Ramos (cell line): ENCODE measurements around the gene CAMK1D.

Source experiments
- in situ Hi-C: fragments of 300-500 bp; cut with MboI; formaldehyde crosslinking; loops from one replicate; pipeline ENCODE4 v1.14.3; 2022; ENCODE audit warnings: low sequenced_read_pairs; ENCODE audit not compliant: unreplicated experiment

Gene CAMK1D

DNA sequence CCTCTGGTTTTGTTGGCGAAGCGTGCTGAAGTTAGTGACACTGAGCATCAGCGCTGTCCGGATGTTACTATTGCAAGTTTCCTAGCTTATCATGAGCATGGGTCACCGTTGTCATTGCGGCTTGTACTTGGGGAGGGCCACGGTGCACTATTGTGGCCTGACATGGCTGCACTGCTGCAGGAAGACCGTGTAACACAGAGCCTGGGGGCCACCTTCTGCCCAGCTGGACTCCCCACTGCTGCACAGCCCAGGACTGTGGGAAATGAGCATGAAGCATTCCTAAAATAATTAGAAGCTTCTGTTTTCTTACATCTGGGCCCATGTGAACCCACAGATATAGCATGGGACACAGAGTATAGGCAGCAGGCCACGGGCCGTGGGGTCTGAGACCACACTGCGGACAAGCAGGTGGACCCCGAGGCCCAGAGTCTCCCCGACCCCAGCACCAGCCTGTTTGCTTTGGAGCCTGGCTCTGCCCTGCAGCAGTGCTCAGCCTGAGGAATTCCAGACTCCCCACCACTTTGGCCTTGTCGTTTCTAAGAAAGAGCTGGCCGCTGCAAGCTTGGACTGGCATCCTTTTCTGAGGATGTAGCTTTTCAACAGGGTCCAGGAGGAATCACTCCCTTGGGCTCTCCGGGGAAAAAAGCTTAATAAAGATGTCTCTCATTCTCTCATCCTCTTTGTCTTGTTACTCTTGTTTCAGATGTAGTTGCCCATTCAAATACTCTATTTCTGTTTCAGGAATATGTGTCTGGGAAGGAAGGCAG lies 473.0 kb downstream of the CAMK1D start:
- in situ Hi-C loops: no loop called here

DNA sequence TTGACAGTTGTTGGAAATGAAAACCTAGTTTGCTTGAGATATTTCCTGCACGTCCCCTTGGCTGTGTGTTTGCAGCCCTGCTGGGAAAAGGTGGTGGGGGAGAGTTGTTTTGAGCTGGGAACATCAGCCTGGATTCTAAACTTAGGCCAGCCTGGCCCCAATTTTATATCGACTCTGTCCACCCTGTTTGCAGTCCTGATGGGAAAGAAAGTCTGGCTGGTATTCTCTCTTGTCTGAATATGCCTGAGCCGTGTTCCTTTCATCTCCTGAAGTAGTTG lies 473.5 kb downstream of the CAMK1D start:
- in situ Hi-C loops: no loop called here

DNA sequence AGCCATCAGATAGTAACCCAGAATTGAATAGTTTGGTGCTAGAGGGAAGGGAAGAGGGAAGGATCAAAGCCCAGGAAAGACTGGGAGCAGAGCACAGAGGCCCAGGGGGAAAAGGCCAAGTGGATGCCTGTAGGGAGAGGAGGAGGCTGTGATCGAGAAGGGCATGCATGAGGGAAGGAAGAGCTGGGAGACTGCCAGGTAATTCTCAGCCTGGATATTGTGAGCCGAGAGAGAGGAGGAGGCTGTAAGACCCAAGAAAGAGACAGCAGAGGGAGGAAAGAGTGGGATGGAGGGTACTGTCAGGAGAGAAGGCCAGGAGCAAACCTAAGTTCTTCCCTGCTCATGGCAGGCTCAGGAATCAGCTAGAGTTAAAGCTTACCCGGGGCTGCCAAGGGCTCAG lies 474.0 kb downstream of the CAMK1D start:
- in situ Hi-C loops: no loop called here

DNA sequence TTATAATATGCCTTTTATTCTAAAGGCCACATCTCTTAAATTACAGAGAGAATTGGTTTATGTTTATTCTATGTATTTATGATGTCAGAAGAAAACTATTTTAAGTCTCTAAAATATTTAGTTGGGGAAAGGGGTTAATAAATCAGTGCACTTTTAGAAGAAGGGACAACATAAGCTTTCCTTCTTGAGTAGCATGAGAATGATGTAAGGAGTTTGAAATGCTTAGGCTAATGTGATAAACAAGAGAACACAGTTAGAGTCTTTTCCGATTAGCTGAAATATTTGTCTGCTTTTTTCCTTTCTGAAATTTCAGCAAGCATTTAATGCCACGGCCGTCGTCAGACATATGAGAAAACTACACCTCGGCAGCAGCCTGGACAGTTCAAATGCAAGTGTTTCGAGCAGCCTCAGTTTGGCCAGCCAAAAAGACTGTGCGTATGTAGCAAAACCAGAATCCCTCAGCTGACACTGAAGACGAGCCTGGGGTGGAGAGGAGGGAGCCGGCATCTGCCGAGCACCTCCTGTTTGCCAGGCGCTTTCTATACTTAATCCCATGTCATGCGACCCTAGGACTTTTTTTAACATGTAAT lies 476.0 kb downstream of the CAMK1D start:
- in situ Hi-C loops: no loop called here

DNA sequence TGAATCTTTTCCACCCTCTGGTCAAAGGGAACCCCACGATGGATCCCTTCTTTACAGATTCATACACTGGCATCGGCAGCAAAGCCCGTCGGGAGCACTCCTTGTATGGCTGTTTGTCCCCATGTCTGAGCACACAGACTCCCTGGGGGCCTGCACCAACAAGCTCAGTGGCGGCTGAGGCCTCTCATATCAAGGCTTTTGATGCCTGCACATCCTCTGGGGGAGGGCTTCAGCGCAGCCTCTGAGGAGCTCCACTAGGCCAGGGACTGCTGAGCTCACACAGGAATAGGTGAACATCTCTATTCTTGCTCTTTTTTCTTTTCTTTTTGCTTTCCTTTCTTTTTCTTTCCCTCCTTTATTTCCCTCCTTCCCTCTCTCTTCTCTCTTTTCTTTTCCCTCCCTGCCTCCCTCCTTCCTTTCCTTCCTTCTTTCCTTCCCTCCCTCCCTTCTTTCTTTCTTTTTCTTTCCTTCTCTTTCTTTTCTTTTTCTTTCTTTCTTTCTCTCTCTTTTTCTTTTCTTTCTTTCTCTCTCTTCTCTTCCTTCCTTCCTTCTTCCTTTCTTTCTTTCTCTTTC lies 477.5 kb downstream of the CAMK1D start:
- in situ Hi-C loops: no loop called here

DNA sequence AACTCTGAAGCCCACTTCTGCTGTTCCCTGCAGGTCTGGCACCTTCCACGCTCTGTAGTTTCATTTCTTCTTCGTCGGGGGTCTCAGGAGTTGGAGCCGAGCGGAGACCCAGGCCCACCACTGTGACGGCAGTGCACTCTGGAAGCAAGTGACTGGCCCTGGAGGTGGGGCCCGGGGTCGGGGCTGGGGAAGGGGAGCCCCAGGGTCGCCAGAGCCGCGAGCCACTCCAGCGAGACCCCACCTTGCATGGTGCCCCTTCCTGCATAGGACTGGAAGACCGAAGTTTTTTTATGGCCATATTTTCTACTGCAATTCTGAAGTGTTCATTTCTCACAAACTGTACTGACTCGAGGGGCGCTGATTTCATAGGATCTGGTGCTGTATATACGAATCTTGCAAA lies 479.4 kb downstream of the CAMK1D start:
- in situ Hi-C loops: no loop called here

DNA sequence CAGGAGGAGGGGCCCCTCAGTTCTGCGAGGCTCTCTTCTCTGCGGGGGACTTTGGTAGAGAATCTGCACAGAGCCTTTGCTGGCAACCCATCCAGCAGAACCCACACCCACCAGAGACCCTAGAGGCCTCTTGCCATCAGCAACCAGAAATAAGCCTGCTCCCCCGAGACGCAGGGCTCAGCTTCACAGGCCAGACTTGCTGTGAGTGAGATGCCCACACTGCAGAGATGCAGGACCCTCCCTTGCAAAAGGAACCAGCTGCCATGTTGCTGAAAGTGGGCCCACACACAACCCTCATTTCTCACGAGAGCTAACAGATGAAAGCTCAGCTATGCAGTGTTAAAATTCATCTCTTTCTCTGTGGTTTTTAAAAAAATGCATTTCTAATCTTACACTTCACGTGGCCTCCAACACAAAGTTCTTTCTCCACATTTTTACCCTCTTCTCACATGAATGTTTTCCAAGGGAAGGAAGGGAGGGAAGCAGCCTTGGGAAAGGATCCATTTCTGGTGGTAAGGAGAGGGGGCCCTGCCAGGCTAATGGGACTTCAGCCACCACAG lies 480.6 kb downstream of the CAMK1D start:
- in situ Hi-C loops: no loop called here

DNA sequence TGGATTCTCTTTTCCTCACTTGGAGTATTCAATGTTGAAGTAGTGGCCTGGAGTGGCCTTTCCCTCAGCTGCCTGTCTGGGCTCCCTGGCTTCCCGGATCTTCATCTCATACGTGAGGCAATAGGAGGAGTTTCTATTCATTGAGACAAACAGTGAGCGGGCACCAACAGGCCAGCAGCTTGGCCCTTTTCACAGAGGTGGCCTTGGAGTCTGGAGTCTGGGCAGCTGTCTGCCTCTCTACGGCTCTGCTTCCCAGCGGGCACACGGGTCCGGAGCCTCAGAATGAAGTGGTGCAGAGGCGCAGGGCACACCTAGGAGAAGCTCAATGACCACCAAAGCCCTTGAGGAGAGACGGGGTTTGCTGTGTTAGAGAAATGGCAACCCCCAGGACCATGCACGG lies 482.7 kb downstream of the CAMK1D start:
- in situ Hi-C loops: no loop called here

DNA sequence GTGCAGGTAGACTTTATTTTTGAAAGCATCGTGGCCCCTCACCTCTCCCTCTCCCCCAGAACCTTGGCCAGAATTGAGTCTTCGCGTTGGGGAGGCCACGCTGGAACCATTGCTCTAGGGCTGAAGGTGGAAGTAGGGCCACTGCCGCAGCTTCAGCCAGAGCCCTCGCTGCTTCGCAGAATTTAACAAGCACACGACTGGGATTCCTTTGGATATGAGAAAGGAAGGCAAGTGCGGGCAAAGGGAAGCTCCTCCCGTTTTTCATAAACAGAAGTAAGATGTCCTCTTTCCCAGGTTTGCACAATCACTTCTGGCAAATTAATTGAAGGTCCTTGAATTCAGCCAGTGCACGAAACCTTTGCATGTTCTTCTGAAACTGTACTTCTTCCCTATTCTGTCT lies 484.1 kb downstream of the CAMK1D start:
- in situ Hi-C loops: no loop called here

DNA sequence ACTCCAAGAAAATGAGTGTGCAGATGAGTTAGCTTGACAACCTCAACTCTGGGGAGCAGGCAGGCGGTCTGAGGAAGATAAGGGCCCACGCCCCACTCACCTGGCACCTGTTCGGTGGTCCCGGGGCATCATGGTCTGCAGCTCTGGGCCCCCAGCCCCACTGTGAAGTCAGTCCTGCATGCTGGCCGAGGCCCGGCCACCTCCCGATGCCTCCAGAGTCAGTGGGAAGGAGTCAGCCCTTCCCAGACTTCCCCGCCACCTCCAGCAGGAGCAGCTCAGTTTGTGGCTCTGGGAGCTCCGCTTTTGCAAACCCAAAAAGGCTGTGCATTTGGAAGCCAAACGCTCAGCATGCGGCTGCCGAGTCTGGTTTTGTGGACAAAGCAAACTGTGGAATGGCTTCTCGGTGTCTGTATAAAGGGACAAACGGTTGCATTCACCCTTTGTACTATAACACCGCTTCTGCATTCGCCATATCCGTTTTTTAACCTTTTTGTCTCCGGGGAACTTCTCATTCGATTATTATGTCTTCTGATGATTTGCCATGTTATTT lies 484.8 kb downstream of the CAMK1D start:
- in situ Hi-C loops: no loop called here

DNA sequence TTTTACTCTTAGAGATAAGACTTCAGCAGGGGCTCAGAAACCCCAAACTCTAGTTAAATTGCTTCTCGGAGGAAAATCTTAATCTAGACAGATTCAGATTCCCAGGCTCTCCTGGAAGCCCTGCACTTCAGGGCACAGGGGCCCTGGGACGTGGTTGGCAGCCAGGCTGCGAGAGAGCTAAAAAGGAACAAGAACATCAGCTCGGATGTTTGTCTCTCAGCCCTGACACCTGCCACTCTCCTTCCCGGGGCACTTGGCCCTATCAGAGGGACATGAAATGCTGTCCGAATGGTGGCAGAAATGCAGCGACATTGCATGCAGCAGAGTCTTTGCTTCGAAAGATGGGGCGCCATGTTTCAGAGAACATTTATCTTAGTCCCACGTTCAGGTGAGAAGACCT lies 485.4 kb downstream of the CAMK1D start:
- in situ Hi-C loops: no loop called here

DNA sequence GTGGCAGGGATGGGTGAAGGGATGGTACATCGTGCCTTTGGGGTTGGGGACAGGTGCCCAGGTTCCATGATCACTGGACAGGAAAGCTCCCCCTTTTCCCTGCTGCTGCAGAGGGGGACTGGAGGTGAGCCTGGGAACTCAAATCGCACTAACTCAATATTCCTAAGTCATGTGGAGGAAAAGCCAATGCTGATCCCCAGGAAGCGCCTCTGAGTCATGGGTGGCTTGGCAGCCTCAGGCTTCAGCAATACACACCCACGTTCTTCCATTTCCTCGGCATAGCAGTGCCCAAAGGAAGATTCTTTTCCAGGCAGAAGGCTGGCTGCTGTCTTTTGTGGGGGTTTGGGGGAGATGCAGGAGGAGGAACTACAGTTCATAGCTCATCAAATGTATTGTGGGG lies 486.4 kb downstream of the CAMK1D start:
- in situ Hi-C loops: no loop called here

DNA sequence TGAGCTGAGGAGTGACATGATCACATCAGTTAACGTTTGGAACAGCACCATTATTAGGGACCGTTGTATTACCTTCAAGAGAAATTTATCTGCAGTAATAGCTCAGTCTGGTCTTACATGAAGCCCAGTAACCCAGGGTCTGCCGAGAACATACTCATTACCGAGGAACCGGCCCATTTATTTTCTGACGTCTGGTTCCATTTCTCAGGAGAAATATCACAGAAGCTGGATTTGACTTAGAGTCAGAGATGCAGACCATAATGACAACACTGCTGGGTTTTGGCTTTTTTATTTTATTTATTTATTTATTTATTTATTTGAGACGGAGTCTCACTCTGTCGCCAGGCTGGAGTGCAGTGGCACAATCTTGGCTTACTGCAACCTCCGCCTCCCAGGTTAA lies 489.0 kb downstream of the CAMK1D start:
- in situ Hi-C loops: no loop called here

DNA sequence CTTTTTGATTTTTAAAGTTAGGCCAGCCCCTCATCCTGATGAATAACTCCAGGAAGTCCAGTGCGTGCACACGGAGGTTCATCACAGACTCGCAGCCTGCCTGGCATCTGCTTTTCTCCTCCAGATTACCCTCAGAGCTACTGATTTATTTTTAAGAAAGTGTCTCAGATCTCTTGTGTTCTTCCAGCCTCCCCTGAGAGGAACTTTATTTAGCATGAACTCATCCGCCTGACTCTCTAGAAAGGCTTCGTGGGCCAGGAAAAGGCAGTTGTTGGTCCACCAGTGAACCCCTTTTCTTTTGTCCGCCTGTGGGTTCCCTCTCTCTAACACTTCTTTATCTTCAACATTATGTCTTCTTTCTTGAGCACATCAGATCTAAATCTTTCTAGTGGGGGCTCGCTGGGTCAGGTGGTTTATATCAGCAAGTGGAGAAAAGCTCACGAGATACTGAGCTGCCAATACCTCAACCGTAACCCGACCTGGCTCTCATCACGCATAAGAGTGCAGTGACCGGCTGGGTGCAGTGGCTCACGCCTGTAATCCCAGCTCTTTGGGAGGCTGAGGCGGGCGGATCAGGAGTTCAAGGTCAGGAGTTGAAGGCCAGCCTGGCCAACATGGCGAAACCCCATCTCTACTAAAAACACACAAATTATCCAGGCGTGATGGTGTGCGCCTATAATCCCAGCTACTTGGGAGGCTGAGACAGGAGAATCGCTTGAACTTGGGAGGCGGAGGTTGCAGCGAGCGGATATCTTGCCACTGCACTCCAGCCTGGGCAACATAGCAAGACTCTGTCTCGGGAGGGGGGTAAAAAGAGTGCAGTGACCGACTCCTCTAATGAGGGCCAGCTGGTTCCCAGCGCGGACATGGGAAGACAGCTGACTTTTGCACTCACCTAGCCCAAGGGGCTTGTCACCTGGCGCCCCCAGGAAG lies 489.9 kb downstream of the CAMK1D start:
- in situ Hi-C loops: no loop called here

DNA sequence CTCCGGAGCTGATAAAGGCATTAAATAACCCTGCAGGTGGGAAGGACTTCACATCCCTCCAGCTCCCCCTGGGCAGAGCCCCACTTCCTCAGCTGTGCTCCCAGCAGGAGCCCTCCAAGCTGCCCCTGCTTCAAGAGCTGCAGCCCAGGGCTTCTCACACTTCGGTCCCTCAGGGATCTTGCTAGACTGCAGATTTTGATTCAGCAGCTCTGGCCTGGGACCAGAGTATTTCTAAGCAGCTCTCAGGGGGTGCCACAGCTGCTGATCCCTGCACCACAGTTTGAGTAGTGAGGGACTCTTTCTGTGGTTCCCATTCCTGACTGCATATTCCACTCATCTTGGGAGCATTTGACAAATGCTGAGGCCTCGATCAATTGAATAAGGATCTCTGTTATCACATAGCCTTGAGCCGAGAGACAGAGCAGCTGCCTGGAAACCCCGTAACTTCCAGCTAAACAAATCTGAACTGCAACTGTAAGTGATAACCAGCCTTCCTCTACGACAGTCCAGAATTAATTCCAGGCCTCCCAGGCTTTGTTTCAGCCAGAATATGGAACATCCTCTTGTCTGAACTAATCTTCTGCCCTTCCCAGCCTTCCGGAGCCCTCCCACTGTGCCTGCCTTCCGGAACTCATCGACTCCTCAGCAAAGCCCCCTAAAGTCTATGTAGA lies 490.7 kb downstream of the CAMK1D start:
- in situ Hi-C loops: no loop called here

DNA sequence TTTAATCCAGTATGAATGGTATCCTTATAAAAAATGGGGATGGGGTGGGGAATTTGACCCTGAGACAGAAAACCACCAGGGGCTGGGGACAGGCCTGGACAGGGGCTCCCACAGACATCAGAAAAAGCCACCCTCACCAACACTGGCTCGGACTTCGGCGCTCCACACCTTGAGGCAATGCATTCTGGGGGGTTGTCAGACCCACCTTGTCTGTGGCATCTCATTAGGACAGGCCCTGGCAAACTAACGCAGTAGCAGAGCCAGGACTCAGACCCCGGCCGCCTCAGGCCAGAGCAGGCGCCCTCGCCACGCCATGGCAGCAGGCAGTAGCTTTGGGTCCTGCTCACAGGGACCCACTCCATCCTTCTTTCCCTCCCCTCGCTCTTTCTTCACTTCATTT lies 492.1 kb downstream of the CAMK1D start:
- in situ Hi-C loops: no loop called here

DNA sequence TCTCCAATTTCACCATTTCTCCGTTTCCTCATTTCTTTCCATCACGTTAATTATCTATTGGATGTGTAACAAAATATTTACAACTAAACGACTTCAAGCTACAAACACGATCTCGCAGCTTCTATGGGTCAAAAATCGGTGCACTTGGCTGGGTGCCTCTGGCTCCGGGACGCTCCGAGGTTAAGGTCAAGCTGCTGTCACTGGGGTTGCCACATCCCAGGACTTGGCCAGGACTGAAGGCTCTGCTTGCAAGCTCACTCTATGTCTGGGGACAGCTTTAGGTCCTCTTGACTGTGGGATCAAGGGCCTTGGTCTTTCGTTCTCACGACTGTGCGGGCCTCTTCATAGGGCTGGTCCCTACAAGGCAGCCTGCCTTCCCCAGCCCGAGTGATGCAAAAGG lies 492.5 kb downstream of the CAMK1D start:
- in situ Hi-C loops: no loop called here

DNA sequence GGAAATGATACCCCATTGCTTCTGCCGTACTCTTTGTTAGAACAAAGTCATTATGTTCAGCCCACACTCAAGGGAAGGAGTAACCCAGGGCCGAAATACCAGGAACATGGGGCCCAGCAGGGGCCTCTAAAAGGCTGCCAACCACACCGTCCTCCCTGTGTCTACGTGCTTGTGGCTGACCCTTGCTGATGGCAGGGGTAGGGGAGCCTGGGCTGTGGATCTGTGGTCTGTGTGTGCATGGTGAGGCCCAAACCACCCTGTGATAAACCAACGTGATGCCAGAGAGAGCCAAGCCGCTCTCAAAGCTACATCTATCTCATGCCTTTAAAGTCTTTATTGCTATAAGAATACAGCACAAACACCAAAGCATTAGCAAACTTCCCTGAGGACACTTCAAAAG lies 493.0 kb downstream of the CAMK1D start:
- in situ Hi-C loops: no loop called here

DNA sequence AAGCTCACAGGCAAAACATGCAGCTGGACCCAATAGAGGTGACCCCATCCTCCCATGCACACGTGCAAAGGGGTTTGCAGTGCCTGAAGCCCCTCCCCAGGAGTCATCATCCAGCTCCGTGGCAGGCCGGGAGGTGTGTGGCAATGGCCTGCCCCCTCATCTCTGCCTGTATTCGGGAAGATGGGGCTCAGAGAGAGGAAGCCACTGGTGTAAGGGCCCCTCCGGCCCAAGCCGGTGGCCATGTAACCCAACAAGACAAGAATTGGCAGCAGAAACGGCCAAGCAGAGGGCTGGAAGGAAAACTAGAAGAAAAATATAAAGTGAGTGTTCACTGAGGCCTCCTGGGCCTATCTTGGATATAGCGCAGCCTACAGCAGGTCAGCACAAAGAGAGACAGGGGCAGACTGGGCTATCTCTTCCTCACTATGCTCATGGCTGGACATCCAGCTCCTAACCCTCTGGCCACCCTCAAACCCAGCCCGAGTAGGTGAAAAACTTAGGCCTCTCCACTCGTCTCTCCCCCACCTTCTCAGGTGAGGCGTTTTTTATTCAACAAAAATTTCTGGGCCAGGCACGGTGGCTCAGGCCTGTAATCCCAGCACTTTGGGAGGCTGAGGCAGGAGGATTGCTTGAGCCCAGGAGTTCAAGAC lies 494.1 kb downstream of the CAMK1D start:
- in situ Hi-C loops: no loop called here
